GM23338 (cell line): ENCODE results near the gene CCDC187. TPM values are rescaled to one million over a fixed set of nuclear protein-coding genes. Genes with fewer than 3 reads are reported as not detected.

Experiments used
- ATAC-seq: fragments of 200-7000 bp; cut with Tn5 transposase; 3 replicates; pipeline ENCODE4 v1.9.1; 2020
- DNase-seq: peaks from one replicate; pipeline ENCODE4 v3.0.0-alpha.2; 2015; ENCODE audit warnings: low spot score
- H2AFZ ChIP-seq: fragments of 200-600 bp; sonication (generic); 2 replicates; pipeline ENCODE4 v1.8.0; 2016; ENCODE audit warnings: antibody characterized with exemption, mild to moderate bottlenecking, moderate library complexity
- H3F3A ChIP-seq: fragments of 200-600 bp; sonication (generic); replicated peaks from 2 replicates; pipeline ENCODE4 v1.8.0; 2017; ENCODE audit warnings: antibody characterized with exemption, mixed run types, low read depth
- H3K27ac ChIP-seq: fragments of 200-600 bp; sonication (generic); 2 replicates; pipeline ENCODE4 v1.6.1; 2016; ENCODE audit warnings: low read depth
- H3K27me3 ChIP-seq: fragments of 200-600 bp; sonication (generic); 2 replicates; pipeline ENCODE4 v1.8.0; 2016; ENCODE audit warnings: mild to moderate bottlenecking, mixed run types, moderate library complexity; ENCODE audit not compliant: insufficient read depth
- H3K36me3 ChIP-seq: fragments of 200-600 bp; sonication (generic); 2 replicates; pipeline ENCODE4 v1.8.0; 2016; ENCODE audit warnings: mild to moderate bottlenecking; ENCODE audit not compliant: insufficient read depth
- H3K4me1 ChIP-seq: fragments of 200-600 bp; sonication (generic); 2 replicates; pipeline ENCODE4 v1.8.0; 2016; ENCODE audit warnings: mild to moderate bottlenecking, moderate library complexity; ENCODE audit not compliant: insufficient read depth
- H3K4me2 ChIP-seq: fragments of 200-600 bp; sonication (generic); 2 replicates; pipeline ENCODE4 v1.7.1; 2017; ENCODE audit warnings: mixed run types
- H3K4me3 ChIP-seq: fragments of 200-600 bp; sonication (generic); 2 replicates; pipeline ENCODE4 v1.6.1; 2016; ENCODE audit warnings: mixed run types
- H3K79me2 ChIP-seq: fragments of 200-600 bp; sonication (generic); replicated peaks from 2 replicates; pipeline ENCODE4 v1.8.0; 2017; ENCODE audit warnings: mild to moderate bottlenecking; ENCODE audit not compliant: insufficient read depth
- H3K9me2 ChIP-seq: fragments of 200-600 bp; sonication (generic); 2 replicates; pipeline ENCODE4 v1.8.0; 2017; ENCODE audit not compliant: insufficient read depth
- H4K20me1 ChIP-seq: fragments of 200-600 bp; sonication (generic); replicated peaks from 2 replicates; pipeline ENCODE4 v1.8.0; 2017; ENCODE audit warnings: mild to moderate bottlenecking; ENCODE audit not compliant: insufficient read depth
- H3K27ac Mint-ChIP-seq: 2 replicates; pipeline ENCODE4 v1.8.0; 2020; ENCODE audit warnings: inconsistent platforms, mild to moderate bottlenecking, moderate library complexity, mixed read lengths
- H3K27me3 Mint-ChIP-seq: 3 replicates; pipeline ENCODE4 v1.8.0; 2022; ENCODE audit warnings: low read depth, mild to moderate bottlenecking, moderate library complexity, mixed read lengths, inconsistent platforms; ENCODE audit not compliant: insufficient read depth, poor library complexity
- H3K36me3 Mint-ChIP-seq: 3 replicates; pipeline ENCODE4 v1.8.0; 2021; ENCODE audit warnings: low read depth, mild to moderate bottlenecking, inconsistent platforms, moderate library complexity, mixed read lengths
- H3K4me1 Mint-ChIP-seq: 3 replicates; pipeline ENCODE4 v1.8.0; 2020; ENCODE audit warnings: mild to moderate bottlenecking, inconsistent platforms, mixed read lengths
- H3K4me3 Mint-ChIP-seq: 3 replicates; pipeline ENCODE4 v1.8.0; 2021; ENCODE audit warnings: moderate library complexity, mild to moderate bottlenecking, inconsistent platforms, mixed read lengths
- H3K9me3 Mint-ChIP-seq: 3 replicates; pipeline ENCODE4 v1.8.0; 2020; ENCODE audit warnings: moderate library complexity, mild to moderate bottlenecking, inconsistent platforms, mixed read lengths
- CREB1 ChIP-seq: fragments of 250-450 bp; sonication (Bioruptor Pico); IDR thresholded peaks from 2 replicates; pipeline ENCODE4 v1.5.0; 2020; ENCODE audit warnings: low read depth, mild to moderate bottlenecking, moderate library complexity
- CTCF ChIP-seq, 2 experiments: fragments of 200-600 bp in 1 of 2; sonication (generic) in 1 of 2; conservative IDR thresholded peaks; 2 replicates each; pipeline versions ENCODE4 v1.5.1 to v1.6.1; 2016 to 2017; ENCODE audit warnings: antibody characterized with exemption in 2 of 2, low read depth in 2 of 2, mild to moderate bottlenecking in 2 of 2, moderate library complexity in 1 of 2
- ETS1 ChIP-seq: IDR thresholded peaks from 2 replicates; pipeline ENCODE4 v1.6.1; 2016; ENCODE audit warnings: antibody characterized with exemption
- EZH2 ChIP-seq: fragments of 200-600 bp; sonication (generic); IDR thresholded peaks from one replicate; pipeline ENCODE4 v1.8.0; 2017; ENCODE audit warnings: antibody characterized with exemption, mild to moderate bottlenecking, low read depth; ENCODE audit not compliant: unreplicated experiment
- EZH2phosphoT487 ChIP-seq: fragments of 200-600 bp; sonication (generic); IDR thresholded peaks from one replicate; pipeline ENCODE4 v1.8.1; 2018; ENCODE audit warnings: antibody characterized with exemption; ENCODE audit not compliant: unreplicated experiment
- JUNB ChIP-seq: IDR thresholded peaks from one replicate; pipeline ENCODE4 v1.6.1; 2016; ENCODE audit warnings: antibody characterized with exemption; ENCODE audit not compliant: unreplicated experiment
- NANOG ChIP-seq: IDR thresholded peaks from 2 replicates; pipeline ENCODE4 v1.6.1; 2016; ENCODE audit warnings: antibody characterized with exemption, borderline replicate concordance
- POLR2AphosphoS5 ChIP-seq: IDR thresholded peaks from 2 replicates; pipeline ENCODE4 v1.6.1; 2016; ENCODE audit warnings: antibody characterized with exemption, low read depth
- REST ChIP-seq: IDR thresholded peaks from one replicate; pipeline ENCODE4 v1.6.1; 2018; ENCODE audit warnings: antibody characterized with exemption; ENCODE audit not compliant: unreplicated experiment
- STAT1 ChIP-seq: IDR thresholded peaks from one replicate; pipeline ENCODE4 v1.6.1; 2016; ENCODE audit warnings: antibody characterized with exemption; ENCODE audit not compliant: unreplicated experiment
- ZNF114 ChIP-seq: fragments of 250-450 bp; sonication (Bioruptor Pico); IDR thresholded peaks from 2 replicates; pipeline ENCODE4 v1.5.0; 2020; ENCODE audit warnings: mild to moderate bottlenecking, moderate library complexity
- ZNF331 ChIP-seq: fragments of 250-450 bp; sonication (Bioruptor Pico); IDR thresholded peaks from 2 replicates; pipeline ENCODE4 v1.5.0; 2020; ENCODE audit warnings: low read depth, mild to moderate bottlenecking, moderate library complexity
- ZNF462 ChIP-seq: fragments of 250-450 bp; sonication (Bioruptor Pico); IDR thresholded peaks from 2 replicates; pipeline ENCODE4 v1.5.0; 2020; ENCODE audit warnings: mild to moderate bottlenecking, moderate library complexity
- polyA plus RNA-seq: library from polyadenylated mRNA; unstranded; fragments of >200 nt; fragmentation: Nextera tagmentation; extraction: Ambion mirVana; gene quantifications from 2 replicates; pipeline ENCODE4 v1.2.1, GENCODE V29; 2016
- total RNA-seq: library from RNA; depleted of rRNA; stranded (reverse); fragments of >200 nt; shearing (Covaris generic); gene quantifications from 2 replicates; pipeline ENCODE4 v1.2.3, GENCODE V29; 2014

The CCDC187 gene
- total and polyA plus RNA-seq, 2 experiments from 2014 or later: 0.14 TPM; not detected in 1

- no peaks in the 10 kb centered on the region; the same call in 1 of the 2 replicates for H3F3A ChIP-seq
- no peak overlapping the region for H3K4me2 ChIP-seq
- H3K79me2 ChIP-seq: no peaks in the 10 kb centered on the region
- DNase-seq (no peak), ATAC-seq (no peak)
- H3K4me3 ChIP-seq: no peak overlapping the region
- H3K27ac ChIP-seq: no peak overlapping the region
- Mint-ChIP-seq H3K4me1 (no peaks in the 10 kb centered on the region; the same call in 1 of the 3 replicates), H3K4me3 (no peak overlapping the region), H3K36me3 (no peaks in the 10 kb centered on the region), H3K27me3 (peaks cover 8% of the 10 kb centered on the region), H3K9me3 (no peaks in the 10 kb centered on the region), H3K27ac (no peak overlapping the region)
- no peaks in the 10 kb centered on the region for H3K36me3 ChIP-seq
- no peak overlapping the region for H2AFZ ChIP-seq
- H3K27me3 ChIP-seq: no peaks in the 10 kb centered on the region
- H3K4me1 ChIP-seq: no peaks in the 10 kb centered on the region
- TF ChIP-seq CTCF (conservative IDR thresholded peaks at IDR 0.05; ENCODE audit: low read depth in 2 of 2): no peak
- no peak for TF ChIP-seq ZNF331 (CRISPR knock-in tag)
- no peak for TF ChIP-seq EZH2phosphoT487
- no peak for TF ChIP-seq POLR2AphosphoS5
- TF ChIP-seq ZNF114 (CRISPR knock-in tag): no peak
- no peak for TF ChIP-seq CREB1 (CRISPR knock-in tag)
- TF ChIP-seq REST: no peak
- no peak for TF ChIP-seq ZNF462 (CRISPR knock-in tag)
- no peak for TF ChIP-seq ETS1
- TF ChIP-seq NANOG: no peak
- TF ChIP-seq STAT1: no peak
- no peak for TF ChIP-seq JUNB
- no peak for TF ChIP-seq EZH2
- H4K20me1 ChIP-seq: no peaks in the 10 kb centered on the region
- H3K9me2 ChIP-seq: no peaks in the 10 kb centered on the region
Observed at GRCh38 chr9:136335296-136336155, 31.6 kb upstream of the CCDC187 start.
